ENCODE measurements around the gene XYLT1.
A peak's percentile ranks its signal among the peaks of the same experiment; 100 is the strongest.

XYLT1 gene

GRCh38 chr16:17056666-17057065 is 414.1 kb downstream of the XYLT1 start:
- peaks cover 44% of the 10 kb centered on the region for H3K4me1 Mint-ChIP-seq
- no peak overlapping the region for H3K4me3 Mint-ChIP-seq
- peaks cover 4% of the 10 kb centered on the region for H3K9me3 Mint-ChIP-seq
- peak overlapping the region; percentile 55 for H3K27ac Mint-ChIP-seq
- peaks cover 34% of the 10 kb centered on the region for H3K36me3 Mint-ChIP-seq
- ATAC-seq, result no peak
- H3K27me3 Mint-ChIP-seq, result no peaks in the 10 kb centered on the region

GRCh38 chr16:17053536-17054160 is 417.1 kb downstream of the XYLT1 start:
- no peak overlapping the region for H3K27ac Mint-ChIP-seq
- peaks cover 44% of the 10 kb centered on the region for H3K4me1 Mint-ChIP-seq

More at GRCh38 chr16:17053536-17054160, 417.1 kb downstream of the XYLT1 start:
- Mint-ChIP-seq H3K36me3 (peaks cover 43% of the 10 kb centered on the region), H3K27me3 (no peaks in the 10 kb centered on the region), H3K9me3 (peaks cover 10% of the 10 kb centered on the region), H3K4me3 (no peak overlapping the region)
- no peak for ATAC-seq

Measured in stimulated activated memory B cell treated with anti-CD40 and anti-IgM and Interleukin-4, amounts not matched to agents 10 μg/mL and 1 μg/mL and 100 μg/mL, for 72 hours (primary cell).